HG03060 (cell line): ENCODE data around the gene SC5D.

ENCODE experiments used
- ATAC-seq: cut with Tn5 transposase; IDR thresholded peaks from one replicate; pipeline ENCODE4 v1.9.1; 2021; ENCODE audit warnings: low read depth, moderate number of reproducible peaks; ENCODE audit not compliant: unreplicated experiment

The SC5D gene

DNA sequence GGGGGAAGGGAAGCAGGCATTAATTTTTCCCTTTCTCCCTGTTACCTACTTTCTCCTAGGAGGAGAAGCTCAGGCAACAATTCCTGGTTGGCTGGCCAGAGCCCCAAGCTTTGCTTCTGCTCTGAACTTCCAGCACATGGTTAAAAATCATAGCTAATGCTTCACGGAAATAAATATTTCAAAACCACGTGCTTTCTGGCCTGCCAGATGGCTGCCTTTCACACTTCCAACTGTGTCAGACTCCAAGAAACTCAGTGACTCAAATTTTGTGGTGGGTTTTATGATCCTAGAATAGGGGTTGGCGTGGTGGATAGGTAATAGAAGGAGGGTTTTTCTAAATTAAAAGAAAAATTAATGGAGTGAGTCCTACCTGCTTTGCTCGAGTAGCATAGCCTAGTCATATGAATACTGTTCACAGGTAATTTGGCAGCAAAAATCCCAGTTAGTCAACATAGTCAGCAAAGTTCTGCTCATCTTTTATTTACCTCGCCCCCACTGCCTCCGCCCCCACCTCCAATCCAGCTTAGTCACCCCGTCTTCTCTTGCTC lies 58.6 kb downstream of the SC5D start:
- no peak for ATAC-seq

DNA sequence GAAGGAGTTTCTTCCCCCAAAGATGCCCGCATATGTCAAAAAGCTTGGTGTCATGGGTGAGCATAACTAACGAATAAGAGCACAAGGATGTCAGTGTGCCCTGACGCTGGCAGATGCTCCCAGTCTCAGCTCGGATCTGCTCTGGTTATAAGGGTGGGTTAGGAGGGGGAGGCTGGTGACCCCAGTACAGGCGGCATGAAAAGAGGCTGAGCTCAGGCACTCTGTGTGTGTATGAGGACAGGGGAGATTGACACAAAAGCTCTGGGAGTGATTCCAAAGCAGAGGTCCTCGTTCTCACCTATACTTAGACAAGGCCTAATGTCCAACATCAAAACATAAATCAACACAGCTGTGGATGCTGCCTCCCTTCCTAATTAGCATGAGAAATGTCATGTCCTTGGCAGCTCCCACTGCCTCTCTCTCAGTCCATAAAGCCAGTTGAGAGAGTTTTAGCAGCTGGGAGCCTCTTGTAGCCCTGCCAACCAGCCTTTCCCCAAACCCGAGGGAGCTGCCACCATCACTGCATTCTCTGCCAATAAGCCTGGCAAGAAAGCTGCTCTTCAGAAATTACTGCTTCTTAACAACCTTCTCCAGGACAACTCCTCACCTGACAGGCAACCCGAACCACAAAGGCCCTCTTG lies 59.8 kb downstream of the SC5D start:
- ATAC-seq: no peak

GRCh38 chr11:121354192-121354591 lies 61.6 kb downstream of the SC5D start:
- ATAC-seq: no peak

GRCh38 chr11:121356357-121356756 lies 63.8 kb downstream of the SC5D start:
- ATAC-seq: no peak
